Measurements from ENCODE around the gene CLEC4A.
"Not testable (repeated sequence)": the region's sequence is repeated elsewhere in the genome, so short reads cannot be mapped to it uniquely, and the experiment has no call there.

The CLEC4A gene

DNA sequence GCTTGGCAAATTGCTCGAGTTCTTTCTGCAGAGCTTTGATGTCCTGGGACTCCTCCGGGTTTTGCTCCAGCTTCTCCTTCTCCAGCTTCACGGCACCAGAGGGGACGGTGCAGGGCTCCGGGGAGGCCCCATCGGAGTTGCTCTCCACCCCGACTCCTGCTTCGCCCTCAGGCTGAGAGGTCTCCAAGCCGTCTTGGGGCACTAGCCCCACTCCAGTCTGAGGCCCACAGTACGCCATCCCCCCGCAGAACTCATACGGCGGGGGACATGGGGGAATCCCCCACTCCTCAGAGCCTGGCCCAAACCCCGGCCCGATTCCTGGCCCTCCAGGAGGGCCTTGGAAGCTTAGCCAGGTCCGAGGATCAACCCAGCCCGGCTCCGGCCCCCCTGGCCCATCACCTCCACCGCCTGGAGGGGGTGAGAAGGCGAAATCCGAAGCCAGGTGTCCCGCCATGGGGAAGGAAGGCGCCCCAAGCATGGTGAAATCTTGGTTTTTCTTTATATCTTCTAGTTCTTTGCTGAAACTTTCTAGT, 11.0 kb downstream of the CLEC4A start:
- DNase-seq: not testable (repeated sequence)

GRCh38 chr12:8141647-8142046, 18.2 kb downstream of the CLEC4A start:
- DNase-seq: not testable (repeated sequence)

GRCh38 chr12:8143261-8143660, 19.8 kb downstream of the CLEC4A start:
- DNase-seq: no peak

DNA sequence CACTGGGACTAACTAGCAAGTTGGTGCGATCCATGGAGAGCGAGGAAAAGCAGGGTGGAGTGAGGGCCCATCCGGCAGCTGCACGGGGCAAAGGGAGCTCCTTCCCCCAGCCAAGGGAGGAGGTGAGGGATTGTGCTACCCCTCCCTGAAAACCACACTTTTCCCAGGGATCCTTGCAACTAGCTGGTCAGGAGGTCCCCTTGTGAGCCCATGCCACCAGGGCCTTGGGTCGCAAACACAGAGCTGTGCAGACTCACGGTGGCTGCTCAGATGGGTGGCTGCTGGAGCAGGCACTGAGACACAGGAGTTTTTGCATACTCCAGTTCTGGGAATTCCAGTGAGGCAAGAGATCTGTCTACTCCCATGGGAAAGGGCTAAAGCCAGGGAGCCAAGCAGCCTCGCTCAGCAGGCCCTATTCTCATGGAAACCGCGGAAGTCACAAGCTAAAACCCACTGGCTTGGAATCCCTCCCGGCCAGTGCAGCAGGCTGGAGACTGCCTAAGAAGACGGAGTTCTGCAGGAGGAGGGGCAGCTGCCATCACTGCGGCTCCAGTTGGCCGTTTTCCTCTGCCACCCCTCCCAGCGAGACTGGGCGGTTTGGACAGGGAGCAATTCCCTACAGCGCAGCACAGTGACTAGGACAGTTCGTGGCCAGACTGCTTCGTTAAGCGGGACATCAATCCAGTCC, 22.5 kb downstream of the CLEC4A start:
- DNase-seq: no peak

DNA sequence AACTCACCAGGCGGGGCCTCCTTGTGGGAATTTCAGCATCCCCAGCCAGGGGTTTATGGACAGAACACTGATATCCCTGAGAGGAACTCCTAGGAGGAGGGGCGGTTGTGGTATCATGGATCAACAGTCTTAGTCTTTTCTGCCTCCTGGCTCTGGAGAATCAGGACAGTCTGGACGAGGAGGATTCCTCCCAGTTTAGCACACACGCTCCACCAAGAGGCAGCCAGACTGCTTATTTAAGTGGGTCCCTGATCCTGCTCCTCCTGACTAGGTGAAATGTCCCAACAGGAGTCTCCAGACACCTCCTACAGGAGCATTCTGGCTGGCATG, 23.0 kb downstream of the CLEC4A start:
- DNase-seq: no peak

DNA sequence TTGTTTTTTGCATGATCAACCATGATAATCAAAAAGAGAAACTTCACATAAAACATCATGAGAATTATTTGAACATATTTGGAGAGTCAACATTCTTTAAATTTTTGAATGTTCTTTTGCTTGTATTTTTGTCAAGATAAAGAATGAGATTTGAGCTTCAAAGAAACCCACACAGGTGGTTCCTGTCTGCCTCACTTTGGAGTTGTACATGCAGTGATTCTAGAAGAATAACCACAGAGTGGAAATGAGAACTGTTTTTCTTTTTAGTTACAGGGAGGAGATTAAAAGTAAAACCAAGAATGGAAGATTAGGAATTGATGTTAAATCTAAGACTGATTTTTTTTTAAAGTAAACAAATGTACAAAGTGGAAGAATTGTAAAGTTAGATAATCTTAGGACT, 31.1 kb downstream of the CLEC4A start:
- DNase-seq: no peak

- DNase-seq: no peak
Observed at GRCh38 chr12:8156416-8156815, 33.0 kb downstream of the CLEC4A start.

GRCh38 chr12:8156845-8157244, 33.4 kb downstream of the CLEC4A start, which contains the start of gene ZNF705A:
Gene ZNF705A, plus strand, starts transcription at chr12:8157015. Its CDS starts 15,611 bp downstream, at chr12:8172626.
- no peak for DNase-seq

- DNase-seq: no peak
Observed at GRCh38 chr12:8157484-8158198, 34.2 kb downstream of the CLEC4A start.

GRCh38 chr12:8172911-8173310, 49.5 kb downstream of the CLEC4A start:
- not testable (repeated sequence) for DNase-seq

- peak; percentile 71 for DNase-seq
Observed at GRCh38 chr12:8179989-8180585, 56.7 kb downstream of the CLEC4A start.

DNA sequence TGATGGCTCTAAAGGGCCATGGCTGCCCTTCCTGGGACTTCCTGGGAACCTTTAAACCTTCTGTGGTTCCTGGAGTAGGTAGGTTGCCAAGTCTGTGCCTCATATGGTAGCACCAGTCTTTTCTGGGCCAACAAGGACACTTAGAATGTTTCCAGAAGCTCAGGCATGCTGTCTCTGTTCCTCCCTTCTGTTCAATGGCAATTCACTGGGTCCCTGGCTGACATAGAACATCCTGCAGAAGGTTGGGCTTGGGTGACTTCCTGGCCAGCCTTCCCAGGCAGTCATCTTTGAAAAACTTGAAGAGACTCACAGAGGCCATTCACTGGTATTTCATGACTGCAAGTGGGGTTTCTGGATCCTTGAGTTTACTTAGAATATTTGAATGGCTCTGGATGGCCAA, 57.9 kb downstream of the CLEC4A start:
- DNase-seq: peak; percentile 1

DNA sequence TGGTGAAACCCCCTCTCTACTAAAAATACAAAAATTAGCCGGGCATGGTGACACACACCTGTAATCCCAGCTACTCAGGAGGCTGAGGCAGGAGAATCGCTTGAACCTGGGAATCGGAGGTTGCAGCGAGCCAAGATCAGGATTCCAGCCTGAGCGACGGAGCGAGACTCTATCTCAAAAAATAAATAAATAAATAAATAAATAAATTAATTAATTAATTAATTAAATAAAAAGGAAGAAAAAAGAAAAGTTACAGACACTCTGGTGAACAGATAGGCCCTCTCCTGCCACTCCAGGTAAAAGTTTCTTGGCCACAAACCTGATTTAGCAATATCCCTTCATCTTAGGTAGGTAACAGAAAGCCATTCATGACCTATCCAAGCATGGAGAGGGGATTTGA, 59.5 kb downstream of the CLEC4A start:
- DNase-seq: not testable (repeated sequence)

DNA sequence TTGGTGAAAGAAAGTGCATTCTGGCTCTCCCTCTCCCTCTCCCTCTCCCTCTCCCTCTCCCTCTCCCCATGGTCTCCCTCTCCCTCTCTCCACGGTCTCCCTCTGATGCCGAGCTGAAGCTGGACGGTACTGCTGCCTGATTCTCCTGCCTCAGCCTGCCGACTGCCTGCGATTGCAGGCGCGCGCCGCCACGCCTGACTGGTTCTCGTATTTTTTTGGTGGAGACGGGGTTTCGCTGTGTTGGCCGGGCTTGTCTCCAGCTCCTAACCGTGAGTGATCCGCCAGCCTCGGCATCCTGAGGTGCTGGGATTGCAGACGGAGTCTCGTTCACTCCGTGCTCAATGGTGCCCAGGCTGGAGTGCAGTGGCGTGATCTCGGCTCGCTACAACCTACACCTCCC, 59.9 kb downstream of the CLEC4A start:
- DNase-seq: not testable (repeated sequence)

DNA sequence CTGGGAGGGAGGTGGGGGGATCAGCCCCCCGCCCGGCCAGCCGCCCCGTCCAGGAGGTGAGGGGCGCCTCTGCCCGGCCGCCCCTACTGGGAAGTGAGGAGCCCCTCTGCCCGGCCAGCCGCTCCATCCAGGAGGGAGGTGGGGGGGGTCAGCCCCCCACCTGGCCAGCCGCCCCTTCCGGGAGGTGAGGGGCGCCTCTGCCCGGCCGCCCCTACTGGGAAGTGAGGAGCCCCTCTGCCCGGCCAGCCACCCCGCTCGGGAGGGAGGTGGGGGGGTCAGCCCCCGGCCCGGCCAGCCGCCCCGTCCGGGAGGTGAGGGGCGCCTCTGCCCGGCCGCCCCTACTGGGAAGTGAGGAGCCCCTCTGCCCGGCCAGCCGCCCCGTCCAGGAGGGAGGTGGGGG, 60.8 kb downstream of the CLEC4A start:
- DNase-seq: not testable (repeated sequence)

GRCh38 chr12:8188088-8188487, 64.7 kb downstream of the CLEC4A start:
- not testable (repeated sequence) for DNase-seq
